ENCODE measurements around the gene BEAN1. TPM values are rescaled to one million over a fixed set of nuclear protein-coding genes. Genes with fewer than 3 reads are reported as not detected.

BEAN1 gene
- total RNA-seq, 1 donor, result 0.36 TPM

GRCh38 chr16:66405057-66405783, 21.9 kb upstream of the BEAN1 start:
- no peak for TF ChIP-seq CTCF (IDR thresholded peaks at IDR 0.05; ENCODE audit: extremely low read depth, low read depth, low read length)
- H3K36me3 ChIP-seq (ENCODE audit: insufficient read depth, low read length), result no peaks in the 10 kb centered on the region
- no peak overlapping the region for H3K4me3 ChIP-seq (ENCODE audit: insufficient read depth, low read length)
- H4K20me1 ChIP-seq (ENCODE audit: insufficient read depth, low read length), result no peaks in the 10 kb centered on the region
- H3K4me2 ChIP-seq (ENCODE audit: insufficient read depth, low read length), result no peak overlapping the region
- H3K9me3 ChIP-seq (ENCODE audit: low read depth, low read length), result no peaks in the 10 kb centered on the region
- DNase-seq (ENCODE audit: insufficient read length, low spot score, missing footprints), result no peak
- H3K79me2 ChIP-seq (ENCODE audit: insufficient read depth, low read length), result no peaks in the 10 kb centered on the region
- peaks cover 19% of the 10 kb centered on the region for H3K27me3 ChIP-seq (ENCODE audit: insufficient read depth, low read length)
- H3K27ac ChIP-seq (ENCODE audit: low read depth, low read length), result no peak overlapping the region
- H3K4me1 ChIP-seq (ENCODE audit: insufficient read depth, low read length), result peaks cover 25% of the 10 kb centered on the region
- H2AFZ ChIP-seq (ENCODE audit: low read length), result no peak overlapping the region

- Histone ChIP-seq H4K20me1 (ENCODE audit: insufficient read depth, low read length) (no peaks in the 10 kb centered on the region), H3K27ac (ENCODE audit: low read depth, low read length) (no peak overlapping the region), H3K79me2 (ENCODE audit: insufficient read depth, low read length) (no peaks in the 10 kb centered on the region), H2AFZ (ENCODE audit: low read length) (peak overlapping the region; percentile 99), H3K9me3 (ENCODE audit: low read depth, low read length) (no peaks in the 10 kb centered on the region), H3K36me3 (ENCODE audit: insufficient read depth, low read length) (no peaks in the 10 kb centered on the region), H3K4me2 (ENCODE audit: insufficient read depth, low read length) (peak overlapping the region; percentile 95), H3K4me3 (ENCODE audit: insufficient read depth, low read length) (peak overlapping the region; percentile 79), H3K27me3 (ENCODE audit: insufficient read depth, low read length) (peaks cover 19% of the 10 kb centered on the region), H3K4me1 (ENCODE audit: insufficient read depth, low read length) (peaks cover 25% of the 10 kb centered on the region)
- peak; percentile 83 for TF ChIP-seq CTCF (IDR thresholded peaks at IDR 0.05; ENCODE audit: extremely low read depth, low read depth, low read length)
- peak; percentile 99 for DNase-seq (ENCODE audit: insufficient read length, low spot score, missing footprints)
Observed at GRCh38 chr16:66406534-66407221, 20.4 kb upstream of the BEAN1 start.

GRCh38 chr16:66408163-66409048, 18.7 kb upstream of the BEAN1 start:
- no peaks in the 10 kb centered on the region for H3K9me3 ChIP-seq (ENCODE audit: low read depth, low read length)
- TF ChIP-seq CTCF (IDR thresholded peaks at IDR 0.05; ENCODE audit: extremely low read depth, low read depth, low read length), result no peak
- no peak for DNase-seq (ENCODE audit: insufficient read length, low spot score, missing footprints)
- no peaks in the 10 kb centered on the region for H3K36me3 ChIP-seq (ENCODE audit: insufficient read depth, low read length)
- H2AFZ ChIP-seq (ENCODE audit: low read length), result peak overlapping the region; percentile 61
- peak overlapping the region; percentile 64 for H3K27ac ChIP-seq (ENCODE audit: low read depth, low read length)
- peaks cover 19% of the 10 kb centered on the region for H3K27me3 ChIP-seq (ENCODE audit: insufficient read depth, low read length)
- peaks cover 25% of the 10 kb centered on the region for H3K4me1 ChIP-seq (ENCODE audit: insufficient read depth, low read length)
- H4K20me1 ChIP-seq (ENCODE audit: insufficient read depth, low read length), result no peaks in the 10 kb centered on the region
- peak overlapping the region; percentile 46 for H3K4me2 ChIP-seq (ENCODE audit: insufficient read depth, low read length)
- H3K79me2 ChIP-seq (ENCODE audit: insufficient read depth, low read length), result no peaks in the 10 kb centered on the region
- H3K4me3 ChIP-seq (ENCODE audit: insufficient read depth, low read length), result peak overlapping the region; percentile 16

All from osteoblast (primary cell).